ENCODE results near the gene ZBTB25. TPM values are rescaled to one million over a fixed set of nuclear protein-coding genes. Genes with fewer than 3 reads are reported as not detected.
A peak's percentile ranks its signal among the peaks of the same experiment; 100 is the strongest.

Gene ZBTB25
- total RNA-seq, 3 donors from 2014 or later = 12.3 to 15.7 (median 14.4) TPM

DNA sequence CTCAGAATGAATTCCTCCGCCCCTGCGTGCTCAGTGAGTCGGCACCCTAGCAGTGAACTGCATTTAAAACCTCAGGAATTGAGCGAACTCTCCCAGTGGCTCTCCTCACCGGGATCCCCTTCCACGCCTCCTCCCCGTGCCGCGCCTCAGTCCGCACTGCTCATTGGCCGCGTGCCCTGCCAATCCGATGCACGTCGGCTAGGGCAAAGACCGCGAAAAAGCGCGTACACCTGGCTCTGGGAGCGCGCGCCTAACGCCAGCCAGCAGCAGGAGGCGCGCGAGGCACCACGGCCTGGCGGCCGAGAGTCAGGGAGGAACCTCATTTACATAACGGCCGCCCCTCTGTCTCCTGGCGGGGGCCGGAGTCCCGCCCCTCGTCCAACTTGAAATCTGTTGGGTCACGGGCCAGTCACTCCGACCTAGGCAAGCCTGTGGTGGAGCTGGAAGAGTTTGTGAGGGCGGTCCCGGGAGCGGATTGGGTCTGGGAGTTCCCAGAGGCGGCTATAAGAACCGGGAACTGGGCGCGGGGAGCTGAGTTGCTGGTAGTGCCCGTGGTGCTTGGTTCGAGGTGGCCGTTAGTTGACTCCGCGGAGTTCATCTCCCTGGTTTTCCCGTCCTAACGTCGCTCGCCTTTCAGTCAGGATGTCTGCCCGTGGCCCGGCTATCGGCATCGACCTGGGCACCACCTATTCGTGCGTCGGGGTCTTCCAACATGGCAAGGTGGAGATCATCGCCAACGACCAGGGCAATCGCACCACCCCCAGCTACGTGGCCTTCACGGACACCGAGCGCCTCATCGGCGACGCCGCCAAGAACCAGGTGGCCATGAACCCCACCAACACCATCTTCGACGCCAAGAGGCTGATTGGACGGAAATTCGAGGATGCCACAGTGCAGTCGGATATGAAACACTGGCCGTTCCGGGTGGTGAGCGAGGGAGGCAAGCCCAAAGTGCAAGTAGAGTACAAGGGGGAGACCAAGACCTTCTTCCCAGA lies 36.9 kb upstream of the ZBTB25 start, which contains the start of gene HSPA2:
Gene HSPA2 (plus strand): TSS at position 534 of the 995 bp plus-strand sequence. CDS start 109 bp downstream, at position 643.
- H3K27ac ChIP-seq = peak within 1 kb of the TSS; percentile 89 to 91
- intact Hi-C loops (cut with DNase I; ENCODE audit: low total_unique reads) = no loop called here

DNA sequence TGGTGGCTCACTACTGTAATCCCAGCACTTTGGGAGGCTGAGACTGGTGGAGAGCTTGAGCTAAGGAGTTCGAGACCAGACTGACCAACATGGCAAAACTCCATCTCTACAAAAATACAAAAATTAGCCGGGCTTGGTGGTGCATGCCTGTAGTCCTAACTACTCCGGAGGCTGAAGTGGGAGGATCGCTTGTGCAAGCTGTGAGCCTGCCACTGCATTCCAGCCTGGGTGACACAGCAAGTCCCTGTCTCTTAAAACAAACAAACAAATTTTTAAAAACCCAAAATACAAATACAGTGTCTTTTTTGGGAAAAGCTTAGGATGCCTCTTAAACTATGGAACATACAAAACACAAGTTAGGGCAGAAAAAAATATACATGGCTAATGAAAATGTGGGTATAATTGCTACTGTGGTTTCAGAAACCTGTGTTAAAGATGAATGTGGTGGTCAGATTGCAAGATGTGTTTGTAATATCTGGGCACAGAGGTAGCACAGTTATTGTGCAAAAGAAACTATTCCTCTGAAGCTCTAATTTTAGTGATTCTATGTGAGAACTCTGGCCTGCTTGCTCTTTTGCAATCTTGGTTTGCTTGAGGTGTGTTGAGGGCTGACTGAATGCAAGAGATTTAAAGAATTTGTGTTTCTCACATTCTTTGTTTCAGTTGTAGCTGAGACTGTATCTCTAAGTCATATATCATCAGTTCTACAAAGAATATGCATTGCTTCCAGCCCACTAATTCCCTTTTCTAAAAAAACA lies 33.0 kb upstream of the ZBTB25 start:
- Histone ChIP-seq H3K27me3 (no peaks in the 10 kb centered on the region), H3K9me3 (peaks cover 0 to 7% of the 10 kb centered on the region in 2 donors), H3K36me3 (no peaks in the 10 kb centered on the region), H3K4me1 (no peaks in the 10 kb centered on the region), H3K27ac (no peak overlapping the region), H3K4me3 (no peak overlapping the region)
- DNase-seq (ENCODE audit: low spot score in 2 of 2) = no peak
- TF ChIP-seq POLR2AphosphoS5 (IDR thresholded peaks at IDR 0.05) = no peak
- TF ChIP-seq POLR2A (IDR thresholded peaks at IDR 0.05) = no peak
- TF ChIP-seq CTCF (IDR thresholded peaks at IDR 0.05) = no peak
- intact Hi-C loops (cut with DNase I; ENCODE audit: low total_unique reads) = no loop called here

More for the DNA sequence above, 36.9 kb upstream of the ZBTB25 start, which contains the start of gene HSPA2:
- no peaks in the 10 kb centered on the region for H3K4me1 ChIP-seq
- peaks cover 0 to 7% of the 10 kb centered on the region in 2 donors for H3K9me3 ChIP-seq
- H3K36me3 ChIP-seq = no peaks in the 10 kb centered on the region
- H3K27me3 ChIP-seq = no peaks in the 10 kb centered on the region
- H3K4me3 ChIP-seq = peak within 1 kb of the TSS; percentile 51 to 76 (median 71)
- peak; percentile 99 for DNase-seq (ENCODE audit: low spot score in 2 of 2)
- TF ChIP-seq POLR2AphosphoS5 (IDR thresholded peaks at IDR 0.05) (peak; percentile 81 to 85 (median 83)), CTCF (IDR thresholded peaks at IDR 0.05) (peak; percentile 56 to 84 (median 80)), POLR2A (IDR thresholded peaks at IDR 0.05) (peak; percentile 90)

DNA sequence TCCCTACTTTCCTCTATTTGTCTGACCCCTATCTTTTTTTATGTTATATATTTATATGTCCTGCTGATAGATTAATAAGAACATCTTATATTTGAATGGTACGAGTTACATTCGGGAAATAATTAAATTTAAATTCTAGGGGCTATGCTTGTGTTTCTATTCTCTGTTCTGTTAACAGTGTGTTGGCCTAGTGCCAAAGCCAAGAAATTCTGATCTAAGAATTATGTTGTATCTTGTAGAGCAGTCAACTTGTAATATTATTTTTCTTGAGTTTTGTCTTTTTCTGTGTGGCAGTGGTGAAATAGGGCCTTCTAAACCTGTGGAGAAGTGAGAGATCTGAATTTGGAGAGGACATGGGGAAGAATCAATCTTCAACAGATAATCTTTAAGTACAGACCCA lies 27.9 kb upstream of the ZBTB25 start:
- H3K9me3 ChIP-seq = no peaks in the 10 kb centered on the region
- TF ChIP-seq CTCF (IDR thresholded peaks at IDR 0.05) (no peak), POLR2A (IDR thresholded peaks at IDR 0.05) (no peak), POLR2AphosphoS5 (IDR thresholded peaks at IDR 0.05) (no peak)
- DNase-seq (ENCODE audit: low spot score in 2 of 2) = no peak
- H3K27me3 ChIP-seq = no peaks in the 10 kb centered on the region
- intact Hi-C loops (cut with DNase I; ENCODE audit: low total_unique reads) = no loop called here
- no peak overlapping the region for H3K4me3 ChIP-seq
- no peaks in the 10 kb centered on the region for H3K4me1 ChIP-seq
- H3K27ac ChIP-seq = no peak overlapping the region
- no peaks in the 10 kb centered on the region for H3K36me3 ChIP-seq

DNA sequence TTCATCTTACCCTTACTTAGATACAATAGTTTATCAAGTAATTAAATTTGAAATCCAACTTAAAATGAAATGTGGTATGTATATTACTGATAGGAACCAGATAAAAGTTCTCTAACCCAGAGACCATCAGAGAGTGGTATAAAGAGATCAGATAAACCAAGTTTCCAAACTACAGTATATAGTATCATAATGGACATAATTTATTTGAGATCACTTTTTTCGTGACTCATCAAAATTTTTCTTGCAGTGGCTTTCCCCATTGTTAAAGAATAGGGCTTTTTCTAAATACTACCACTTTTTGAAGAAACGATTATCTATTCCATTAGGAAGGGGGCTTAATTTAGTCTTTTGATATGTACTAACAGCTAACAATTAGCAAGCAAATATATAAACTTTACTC lies 21.7 kb upstream of the ZBTB25 start:
- no peaks in the 10 kb centered on the region for H3K4me1 ChIP-seq
- no peaks in the 10 kb centered on the region for H3K9me3 ChIP-seq
- H3K36me3 ChIP-seq = no peaks in the 10 kb centered on the region
- intact Hi-C loops (cut with DNase I; ENCODE audit: low total_unique reads) = no loop called here
- no peak for DNase-seq (ENCODE audit: low spot score in 2 of 2)
- no peak for TF ChIP-seq POLR2AphosphoS5 (IDR thresholded peaks at IDR 0.05)
- TF ChIP-seq CTCF (IDR thresholded peaks at IDR 0.05) = no peak
- TF ChIP-seq POLR2A (IDR thresholded peaks at IDR 0.05) = no peak
- H3K27ac ChIP-seq = no peak overlapping the region
- H3K4me3 ChIP-seq = no peak overlapping the region
- no peaks in the 10 kb centered on the region for H3K27me3 ChIP-seq
